Body of pancreas (tissue), 4 donors: ENCODE measurements around the gene SEC23A. TPM values are rescaled to one million over a fixed set of nuclear protein-coding genes. Genes with fewer than 3 reads are reported as not detected.
"Not testable (repeated sequence)": the region's sequence is repeated elsewhere in the genome, so short reads cannot be mapped to it uniquely, and the experiment has no call there.

Experiments
- ATAC-seq: fragments of 150-250 bp; one replicate; pipeline ENCODE4 v1.9.1; 2016
- DNase-seq, 4 donors: peaks; one replicate each; pipeline ENCODE4 v3.0.0-alpha.2; 2019
- H3K27ac ChIP-seq, 4 donors: fragments of 200-600 bp; sonication (generic); 1 replicate in 3 of 4; 2 replicates in 1 of 4; pipeline versions ENCODE4 v1.5.1 to v1.6.1; 2016 to 2019; ENCODE audit warnings: mild to moderate bottlenecking in 1 of 4, mixed read lengths in 1 of 4, moderate library complexity in 1 of 4
- H3K27me3 ChIP-seq, 2 donors: fragments of 200-600 bp; sonication (generic); one replicate each; pipeline ENCODE4 v1.6.0; 2016; ENCODE audit warnings: mild to moderate bottlenecking in 1 of 2
- H3K36me3 ChIP-seq, 2 donors: fragments of 200-600 bp; sonication (generic); replicated peaks in 1 of 2; 2 replicates each; pipeline ENCODE4 v1.5.1; 2016; ENCODE audit warnings: low read depth in 2 of 2; ENCODE audit not compliant: insufficient read depth in 1 of 2
- H3K4me1 ChIP-seq: fragments of 200-600 bp; sonication (generic); one replicate; pipeline ENCODE4 v1.6.0; 2016
- H3K4me3 ChIP-seq, 2 donors: fragments of 200-600 bp; sonication (generic); 1 replicate in 1 of 2; 2 replicates in 1 of 2; pipeline ENCODE4 v1.5.1; 2016 to 2019
- H3K9me3 ChIP-seq, 3 donors: fragments of 200-600 bp; sonication (generic); 1 replicate in 2 of 3; 2 replicates in 1 of 3; pipeline ENCODE4 v1.5.1; 2016
- CTCF ChIP-seq, 7 experiments: fragments of 450-650 bp in 4 of 7; fragments of 200-600 bp in 3 of 7; sonication (generic) in 3 of 7; IDR thresholded peaks; one replicate each; pipeline ENCODE4 v1.5.1; 2016 to 2019; ENCODE audit warnings: antibody characterized with exemption in 7 of 7
- POLR2A ChIP-seq, 3 donors: fragments of 450-650 bp; IDR thresholded peaks; one replicate each; pipeline ENCODE4 v1.6.1; 2016; ENCODE audit warnings: antibody characterized with exemption in 3 of 3, mild to moderate bottlenecking in 2 of 3
- WGBS, 2 donors: methylation state at CpG; one replicate each; pipeline ENCODE4 v1.1.5; 2017; 5-methylcytosine and 5-hydroxymethylcytosine counted together
- intact Hi-C: fragments of 100-400 bp; cut with DNase I; formaldehyde crosslinking; loops from one replicate; pipeline ENCODE4 v1.15.1; 2023
- total RNA-seq, 2 donors: library from RNA; depleted of rRNA; stranded (reverse); fragments of >200 nt; gene quantifications; one replicate each; pipeline ENCODE4 v1.1.0, GENCODE V29; 2016

SEC23A gene
- total RNA-seq, 2 donors from 2014 or later: 33.2 to 62.3 TPM

GRCh38 chr14:39138440-39138839 lies 35.4 kb upstream of the SEC23A start:
- no peak for ATAC-seq
- 75 to 94% methylated on average over 1 of the region's 1 CpG for WGBS, 2 donors
- intact Hi-C loops: no loop called here
- Histone ChIP-seq H3K36me3 (peaks cover 0 to 8% of the 10 kb centered on the region in 2 donors), H3K9me3 (no peaks in the 10 kb centered on the region), H3K27me3 (no peaks in the 10 kb centered on the region), H3K27ac (no peak overlapping the region), H3K4me1 (no peaks in the 10 kb centered on the region), H3K4me3 (no peak overlapping the region)
- no peak for DNase-seq
- TF ChIP-seq CTCF (IDR thresholded peaks at IDR 0.05) (no peak), POLR2A (IDR thresholded peaks at IDR 0.05) (no peak)

DNA sequence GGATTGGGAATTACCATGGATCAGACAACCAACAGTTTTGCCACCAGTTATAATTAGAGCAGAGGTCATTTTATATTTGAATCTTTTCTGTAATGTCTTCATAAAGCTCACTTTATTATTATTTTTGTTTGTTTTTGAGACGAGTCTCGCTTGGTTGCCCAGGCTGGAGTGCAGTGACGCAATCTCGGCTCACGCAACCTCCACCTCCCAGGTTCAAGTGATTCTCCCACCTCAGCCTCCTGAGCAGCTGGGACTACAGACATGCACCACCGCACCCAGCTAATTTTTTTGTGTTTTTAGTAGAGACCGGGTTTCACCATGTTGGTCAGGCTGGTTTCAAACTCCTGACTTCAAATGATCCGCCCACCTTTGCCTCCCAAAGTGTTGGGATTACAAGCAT lies 34.8 kb upstream of the SEC23A start:
- H3K36me3 ChIP-seq, H3K4me1 ChIP-seq, H3K27ac ChIP-seq, intact Hi-C loops, H3K27me3 ChIP-seq, ATAC-seq, H3K4me3 ChIP-seq, H3K9me3 ChIP-seq, DNase-seq: not testable (repeated sequence)
- 95% methylated on average over 8 of the region's 8 CpGs for WGBS, 2 donors

GRCh38 chr14:39122330-39123138 lies 19.5 kb upstream of the SEC23A start:
- WGBS, 2 donors: 89 to 93% methylated on average over 3 of the region's 3 CpGs
- Histone ChIP-seq H3K36me3 (peaks cover 0 to 17% of the 10 kb centered on the region in 2 donors), H3K9me3 (no peaks in the 10 kb centered on the region), H3K4me3 (no peak overlapping the region), H3K27me3 (no peaks in the 10 kb centered on the region), H3K27ac (no peak overlapping the region), H3K4me1 (no peaks in the 10 kb centered on the region)
- DNase-seq: no peak
- intact Hi-C loops: no loop called here
- no peak for ATAC-seq
- TF ChIP-seq CTCF (IDR thresholded peaks at IDR 0.05) (no peak), POLR2A (IDR thresholded peaks at IDR 0.05) (no peak)

- H3K9me3 ChIP-seq: no peaks in the 10 kb centered on the region
- peak within 1 kb of the TSS; percentile 37 to 77 (median 68) for H3K27ac ChIP-seq
- peaks cover 0 to 6% of the 10 kb centered on the region in 2 donors for H3K36me3 ChIP-seq
- peaks cover 17% of the 10 kb centered on the region for H3K4me1 ChIP-seq
- 0 to 1% methylated on average over 19 to 40 of the region's 40 CpGs for WGBS, 2 donors
- TF ChIP-seq POLR2A (IDR thresholded peaks at IDR 0.05) (peak in 2 of 3 donors; percentile 56 to 60), CTCF (IDR thresholded peaks at IDR 0.05) (peak in 1 of 7 experiments; percentile 8)
- peak; percentile 98 for ATAC-seq
- intact Hi-C loops: loop anchor here (10.0 kb wide), 1 partner anchor 51 kb away; no protein-coding TSS in a partner anchor
- DNase-seq: peak; percentile 94 to 97 (median 96)
- H3K4me3 ChIP-seq: peak within 1 kb of the TSS; percentile 3 to 70
- H3K27me3 ChIP-seq: no peaks in the 10 kb centered on the region
Observed at GRCh38 chr14:39114073-39114838, 11.2 kb upstream of the SEC23A start, which contains the start of gene GEMIN2. TSS of gene GEMIN2 (plus strand) at chr14:39114323. CDS start at chr14:39114339, 16 bp downstream.

DNA sequence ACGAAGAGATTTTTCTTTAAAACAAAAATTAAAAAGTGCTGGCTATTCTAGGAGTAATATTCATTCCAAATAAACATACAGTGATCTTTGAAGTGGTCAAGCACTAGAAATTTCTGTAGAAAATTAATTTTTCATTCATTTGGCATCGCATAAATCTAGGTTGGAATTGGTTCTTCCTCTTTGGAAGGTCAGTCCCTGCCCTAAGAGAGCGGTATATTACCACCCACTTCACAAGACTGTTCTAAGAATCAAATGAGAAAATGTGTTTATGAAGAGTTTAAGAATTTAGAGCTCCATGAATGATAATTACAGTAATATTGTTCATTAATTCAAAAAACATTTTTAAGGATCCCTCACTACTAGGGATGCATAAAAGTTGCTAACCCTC lies 10.6 kb upstream of the SEC23A start:
- 62 to 74% methylated on average over 3 of the region's 3 CpGs for WGBS, 2 donors
- peaks cover 19% of the 10 kb centered on the region for H3K4me1 ChIP-seq
- H3K4me3 ChIP-seq: peak overlapping the region in 1 of 2 donors; percentile 70
- TF ChIP-seq CTCF (IDR thresholded peaks at IDR 0.05) (no peak), POLR2A (IDR thresholded peaks at IDR 0.05) (no peak)
- no peaks in the 10 kb centered on the region for H3K27me3 ChIP-seq
- peak overlapping the region in 3 of 4 donors; percentile 67 to 77 (median 70) for H3K27ac ChIP-seq
- no peak for ATAC-seq
- no peaks in the 10 kb centered on the region for H3K9me3 ChIP-seq
- no peak for DNase-seq
- intact Hi-C loops: loop anchor here (10.0 kb wide), 1 partner anchor 51 kb away; no protein-coding TSS in a partner anchor
- peaks cover 0 to 4% of the 10 kb centered on the region in 2 donors for H3K36me3 ChIP-seq
